HCT116 (cell line): Measurements from ENCODE around the gene CCDC120. TPM values are rescaled to one million over a fixed set of nuclear protein-coding genes. Genes with fewer than 3 reads are reported as not detected.

Experiments
- ATAC-seq: fragments of 200-7000 bp; cut with Tn5 transposase; 2 replicates; pipeline ENCODE4 v1.9.1; 2020; ENCODE audit warnings: mild to moderate bottlenecking, moderate library complexity
- BruUV-seq: library from RNA; stranded (reverse); fragments of 400-500 nt; replicated peaks from 2 replicates; lab custom pipeline; 2021; lab: Mats Ljungman, UMichigan
- CTCF ChIA-PET: fragments of 300-600 bp; sonication (Branson Sonifier 250); formaldehyde crosslinking; loops from one replicate; lab custom pipeline; 2021; ENCODE audit warnings: antibody characterized with exemption; lab: Charles Lee
- POLR2A ChIA-PET: fragments of 300-600, 350-600 bp; sonication (Branson Sonifier 250); formaldehyde crosslinking; loops from one replicate; lab custom pipeline; 2021; ENCODE audit warnings: antibody characterized with exemption; lab: Charles Lee
- RAD21 ChIA-PET, 2 experiments: fragments of 300-600 bp; sonication (Branson Sonifier 250); formaldehyde crosslinking; loops; one replicate each; lab custom pipeline; 2023; ENCODE audit warnings: low total read pairs in 2 of 2; ENCODE audit not compliant: uncharacterized antibody in 2 of 2, unreplicated experiment in 2 of 2, low non-redundant PET in 1 of 2; lab: Charles Lee
- DNase-seq: peaks from one replicate; pipeline ENCODE4 v3.0.0-alpha.2; 2010; ENCODE audit warnings: low read depth, low spot score
- H2AFZ ChIP-seq: fragments of 200-600 bp; shearing (Covaris generic), sonication (generic); 2 replicates; pipeline ENCODE4 v1.6.1; 2017; ENCODE audit warnings: low read depth, mixed run types, mixed read lengths, antibody characterized with exemption, low read length; ENCODE audit not compliant: poor library complexity, severe bottlenecking
- H3K27ac ChIP-seq: 2 replicates; pipeline ENCODE4 v1.5.1; 2012; ENCODE audit warnings: low read depth, low read length
- H3K27me3 ChIP-seq: fragments of 200-600 bp; sonication (generic); 2 replicates; pipeline ENCODE4 v1.6.1; 2016; ENCODE audit warnings: mixed run types, low read length, mixed read lengths; ENCODE audit not compliant: insufficient read depth
- H3K36me3 ChIP-seq, 2 experiments: fragments of 200-500 bp in 1 of 2; fragments of 200-600 bp in 1 of 2; sonication (Bioruptor generic) in 1 of 2; sonication (generic) in 1 of 2; 2 replicates each; pipeline versions ENCODE4 v1.5.1 to v1.6.1; 2014 to 2016; ENCODE audit warnings: low read length in 2 of 2, inconsistent platforms in 1 of 2, mixed read lengths in 1 of 2, mixed run types in 1 of 2; ENCODE audit not compliant: insufficient read depth in 2 of 2, control insufficient read depth in 1 of 2
- H3K4me1 ChIP-seq, 2 experiments: fragments of 200-600 bp in 1 of 2; sonication (generic) in 1 of 2; 2 replicates each; pipeline versions ENCODE4 v1.5.1 to v1.6.1; 2012 to 2017; ENCODE audit warnings: low read length in 2 of 2, inconsistent platforms in 1 of 2, mild to moderate bottlenecking in 1 of 2, mixed read lengths in 1 of 2, mixed run types in 1 of 2, moderate library complexity in 1 of 2; ENCODE audit not compliant: insufficient read depth in 2 of 2, control insufficient read depth in 1 of 2
- H3K4me2 ChIP-seq: fragments of 200-600 bp; sonication (generic); 2 replicates; pipeline ENCODE4 v1.6.1; 2017; ENCODE audit warnings: mixed run types, low read length, mixed read lengths
- H3K4me3 ChIP-seq, 2 experiments: fragments of 200-600 bp in 1 of 2; sonication (generic) in 1 of 2; replicated peaks in 1 of 2; 2 replicates each; pipeline ENCODE4 v1.5.1; 2011 to 2016; ENCODE audit warnings: low read length in 2 of 2, control low read depth in 1 of 2, low read depth in 1 of 2, mild to moderate bottlenecking in 1 of 2, mixed read lengths in 1 of 2, mixed run types in 1 of 2
- H3K79me2 ChIP-seq: fragments of 200-600 bp; sonication (generic); 2 replicates; pipeline ENCODE4 v1.6.1; 2017; ENCODE audit warnings: mild to moderate bottlenecking, mixed run types, low read length, moderate library complexity, mixed read lengths; ENCODE audit not compliant: insufficient read depth
- H3K9ac ChIP-seq: fragments of 200-600 bp; sonication (generic); 2 replicates; pipeline ENCODE4 v1.6.1; 2016; ENCODE audit warnings: low read length, mixed read lengths
- H3K9me2 ChIP-seq: fragments of 200-600 bp; sonication (generic), shearing (Covaris generic); 2 replicates; pipeline ENCODE4 v1.6.1; 2017; ENCODE audit warnings: mixed run types, mild to moderate bottlenecking, moderate library complexity; ENCODE audit not compliant: insufficient read depth
- H3K9me3 ChIP-seq, 2 experiments: fragments of 200-500 bp in 1 of 2; fragments of 200-600 bp in 1 of 2; sonication (Bioruptor generic) in 1 of 2; sonication (generic) in 1 of 2; 2 replicates each; pipeline ENCODE4 v1.6.1; 2014 to 2017; ENCODE audit warnings: low read length in 2 of 2, mixed read lengths in 2 of 2, inconsistent platforms in 1 of 2, low read depth in 1 of 2, mild to moderate bottlenecking in 1 of 2, mixed run types in 1 of 2, moderate library complexity in 1 of 2; ENCODE audit not compliant: control insufficient read depth in 1 of 2, insufficient read depth in 1 of 2
- H4K20me1 ChIP-seq: fragments of 200-600 bp; sonication (generic), shearing (Covaris generic); 2 replicates; pipeline ENCODE4 v1.6.1; 2017; ENCODE audit warnings: mixed run types, mild to moderate bottlenecking, moderate library complexity; ENCODE audit not compliant: insufficient read depth
- ATF3 ChIP-seq: IDR thresholded peaks from 2 replicates; pipeline ENCODE4 v1.6.1; 2012
- CBX3 ChIP-seq: IDR thresholded peaks from 2 replicates; pipeline ENCODE4 v1.6.1; 2012; ENCODE audit warnings: low read depth
- CTCF ChIP-seq, 3 experiments: fragments of 200-600 bp in 1 of 3; sonication (generic) in 1 of 3; IDR thresholded peaks in 2 of 3; conservative IDR thresholded peaks in 1 of 3; 2 replicates each; pipeline ENCODE4 v1.5.1; 2012 to 2017; ENCODE audit warnings: low read depth in 2 of 3, low read length in 2 of 3, antibody characterized with exemption in 1 of 3, borderline replicate concordance in 1 of 3, control low read depth in 1 of 3, mild to moderate bottlenecking in 1 of 3, mixed read lengths in 1 of 3, mixed run types in 1 of 3, moderate library complexity in 1 of 3; ENCODE audit not compliant: insufficient read depth in 1 of 3
- EGR1 ChIP-seq: IDR thresholded peaks from 2 replicates; pipeline ENCODE4 v1.6.1; 2012; ENCODE audit warnings: low read depth
- EZH2 ChIP-seq: fragments of 200-600 bp; sonication (generic); IDR thresholded peaks from 2 replicates; pipeline ENCODE4 v1.6.1; 2017; ENCODE audit warnings: antibody characterized with exemption, mixed run types
- EZH2phosphoT487 ChIP-seq: fragments of 200-600 bp; IDR thresholded peaks from 2 replicates; pipeline ENCODE4 v1.6.1; 2018; ENCODE audit warnings: antibody characterized with exemption, borderline replicate concordance
- FOSL1 ChIP-seq: IDR thresholded peaks from 2 replicates; pipeline ENCODE4 v1.6.1; 2012; ENCODE audit warnings: low read depth
- JUND ChIP-seq: IDR thresholded peaks from 2 replicates; pipeline ENCODE4 v1.6.1; 2012
- POLR2A ChIP-seq: IDR thresholded peaks from 2 replicates; pipeline ENCODE4 v1.7.0; 2011; ENCODE audit warnings: borderline replicate concordance; ENCODE audit not compliant: insufficient read depth, insufficient read length; ENCODE audit errors: extremely low read depth
- POLR2AphosphoS5 ChIP-seq: IDR thresholded peaks from 2 replicates; pipeline ENCODE4 v1.6.1; 2011; ENCODE audit warnings: mild to moderate bottlenecking, low read depth, low read length, moderate library complexity
- RAD21 ChIP-seq: IDR thresholded peaks from 2 replicates; pipeline ENCODE4 v1.6.1; 2012; ENCODE audit warnings: low read depth, mild to moderate bottlenecking
- REST ChIP-seq: IDR thresholded peaks from 2 replicates; pipeline ENCODE4 v1.6.1; 2012; ENCODE audit warnings: low read depth
- SIN3A ChIP-seq: IDR thresholded peaks from 2 replicates; pipeline ENCODE4 v1.6.1; 2012; ENCODE audit warnings: low read depth
- TCF7L2 ChIP-seq: IDR thresholded peaks from 2 replicates; pipeline ENCODE4 v1.7.0; 2011; ENCODE audit warnings: borderline replicate concordance, inconsistent platforms; ENCODE audit not compliant: insufficient read depth, insufficient read length; ENCODE audit errors: extremely low read depth
- YY1 ChIP-seq: IDR thresholded peaks from 2 replicates; pipeline ENCODE4 v1.6.1; 2011; ENCODE audit warnings: low read length, low read depth, moderate library complexity, mild to moderate bottlenecking; ENCODE audit not compliant: insufficient replicate concordance; ENCODE audit errors: extremely low read depth
- ZBTB33 ChIP-seq: IDR thresholded peaks from 2 replicates; pipeline ENCODE4 v1.6.1; 2011; ENCODE audit warnings: mild to moderate bottlenecking, low read length, moderate library complexity; ENCODE audit not compliant: insufficient replicate concordance; ENCODE audit errors: extremely low read depth
- ZFX ChIP-seq: fragments of 450-650 bp; IDR thresholded peaks from 2 replicates; pipeline ENCODE4 v1.6.1; 2017
- ZNF274 ChIP-seq: fragments of 200-500 bp; sonication (Bioruptor generic); IDR thresholded peaks from 2 replicates; pipeline ENCODE4 v1.6.1; 2014; ENCODE audit warnings: mild to moderate bottlenecking, low read depth, low read length, inconsistent platforms
- intact Hi-C: fragments of 100-400 bp; cut with micrococcal nuclease; formaldehyde crosslinking; loops from 2 replicates; pipeline ENCODE4 v1.10.0; 2022
- total RNA-seq: library from RNA; stranded (reverse); gene quantifications from one replicate; pipeline ENCODE4 v1.2.1, GENCODE V29; 2021; ENCODE audit not compliant: unreplicated experiment

Gene CCDC120
- total RNA-seq, 1 experiment from 2014 or later: 13.5 TPM

GRCh38 chrX:49041744-49042580 is 16.8 kb upstream of the CCDC120 start:
- no peak overlapping the region for H2AFZ ChIP-seq
- peaks cover 23 to 34% of the 10 kb centered on the region in 2 experiments for H3K4me1 ChIP-seq
- no peak for ATAC-seq
- TF ChIP-seq YY1: no peak
- TF ChIP-seq EZH2: no peak
- TF ChIP-seq ZNF274: no peak
- TF ChIP-seq POLR2A: no peak
- no peak for TF ChIP-seq FOSL1
- TF ChIP-seq EZH2phosphoT487: no peak
- no peak for TF ChIP-seq ZBTB33
- no peak for TF ChIP-seq TCF7L2
- TF ChIP-seq REST: no peak
- TF ChIP-seq SIN3A: no peak
- no peak for TF ChIP-seq ZFX
- TF ChIP-seq JUND: no peak
- no peak for TF ChIP-seq CBX3
- no peak for TF ChIP-seq CTCF (IDR thresholded peaks at IDR 0.05 in 2 of 3, conservative IDR thresholded peaks at IDR 0.05 in 1 of 3; ENCODE audit: borderline replicate concordance in 1 of 3, insufficient read depth in 1 of 3, low read depth in 2 of 3, low read length in 2 of 3)
- TF ChIP-seq EGR1: no peak
- TF ChIP-seq POLR2AphosphoS5: no peak
- TF ChIP-seq ATF3: no peak
- no peak for TF ChIP-seq RAD21

More at GRCh38 chrX:49041744-49042580, 16.8 kb upstream of the CCDC120 start:
- H3K79me2 ChIP-seq: peaks cover 36% of the 10 kb centered on the region
- H3K27me3 ChIP-seq: no peaks in the 10 kb centered on the region
- peaks cover 4 to 5% of the 10 kb centered on the region in 2 experiments; a peak in 3 of 4 replicates for H3K36me3 ChIP-seq
- peak overlapping the region; percentile 69 for H3K4me3 ChIP-seq
- no peaks in the 10 kb centered on the region for H3K9me2 ChIP-seq
- H3K9ac ChIP-seq: peak overlapping the region; percentile 88
- no peaks in the 10 kb centered on the region for H3K9me3 ChIP-seq
- DNase-seq: no peak
- intact Hi-C loops: loop anchor here (2.0 to 10.0 kb wide), 3 partner anchors 40 to 123 kb away; partner anchors contain the start of genes GRIPAP1 and MAGIX
- peak overlapping the region; percentile 87 for H3K4me2 ChIP-seq
- BruUV-seq: TSS peak; percentile 72
- ChIA-PET POLR2A (interaction anchor here (1.0 kb wide), 1 partner anchor 40 kb away, joined by 4 read pairs; the partner anchor contains the start of gene GRIPAP1), CTCF (no interaction called here), RAD21 (no interaction called here)
- peak overlapping the region; percentile 94 for H3K27ac ChIP-seq
- H4K20me1 ChIP-seq: no peaks in the 10 kb centered on the region
